GM13976 (cell line): Measurements from ENCODE around the gene SPATS2L.

Experiments used
- DNase-seq: peaks from one replicate; pipeline ENCODE4 v3.0.0; 2012; ENCODE audit warnings: low spot score
- in situ Hi-C: fragments of 300-500 bp; cut with MboI; formaldehyde crosslinking; loops from one replicate; pipeline ENCODE4 v1.12.0; 2022; ENCODE audit warnings: low sequenced_read_pairs, mixed read lengths, inconsistent platforms; ENCODE audit not compliant: unreplicated experiment
- TF ChIP-seq, protein P1 (sequence below): IDR thresholded peaks from 2 replicates; pipeline ENCODE4 v1.5.1; 2012; ENCODE audit warnings: borderline replicate concordance, mild to moderate bottlenecking; ENCODE audit not compliant: insufficient read depth; ENCODE audit errors: extremely low read depth, missing control alignments, control extremely low read depth

Gene SPATS2L

DNA sequence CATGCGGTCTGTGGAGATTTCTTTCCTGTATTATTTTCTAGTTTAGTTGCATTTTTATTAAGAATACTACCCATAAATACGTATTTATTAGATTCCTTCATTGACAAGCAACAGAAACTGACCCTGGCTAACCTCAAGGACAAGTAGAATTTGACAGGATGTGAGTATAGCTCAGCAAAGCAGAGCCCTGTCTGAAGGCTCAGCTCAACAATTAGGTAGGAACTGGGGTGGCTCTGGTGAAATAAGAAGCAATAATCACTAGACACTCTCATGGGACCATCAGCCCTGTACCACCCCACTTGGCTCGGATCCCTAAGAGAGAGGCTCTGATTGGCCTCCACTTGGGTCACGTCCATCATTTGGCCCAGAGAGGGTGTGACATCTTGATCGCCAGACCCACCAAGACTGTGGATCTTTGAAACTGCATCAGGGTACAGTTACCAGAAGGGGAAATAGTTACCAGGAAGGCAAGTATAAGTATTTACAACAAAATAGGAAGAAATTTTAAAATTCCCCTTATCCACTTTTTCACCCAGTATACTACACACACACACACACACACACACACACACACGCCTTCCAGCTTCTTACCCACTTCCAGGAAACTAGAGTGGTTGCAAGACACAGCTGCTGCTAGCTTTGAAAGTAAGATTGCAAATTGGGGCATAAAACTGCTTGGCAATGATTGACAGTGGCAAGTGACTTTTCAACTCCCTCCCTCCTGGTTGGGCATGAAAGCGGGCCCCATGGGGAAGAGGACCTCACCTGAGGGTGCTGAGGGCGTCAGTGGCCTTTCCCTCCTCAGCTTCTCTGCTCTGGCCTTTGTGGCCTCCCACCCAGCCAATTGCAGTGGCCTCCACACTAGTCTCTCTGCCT lies 161.6 kb downstream of the SPATS2L start:
- in situ Hi-C loops, result no loop called here
- DNase-seq, result no peak
- TF ChIP-seq, protein P1, sequence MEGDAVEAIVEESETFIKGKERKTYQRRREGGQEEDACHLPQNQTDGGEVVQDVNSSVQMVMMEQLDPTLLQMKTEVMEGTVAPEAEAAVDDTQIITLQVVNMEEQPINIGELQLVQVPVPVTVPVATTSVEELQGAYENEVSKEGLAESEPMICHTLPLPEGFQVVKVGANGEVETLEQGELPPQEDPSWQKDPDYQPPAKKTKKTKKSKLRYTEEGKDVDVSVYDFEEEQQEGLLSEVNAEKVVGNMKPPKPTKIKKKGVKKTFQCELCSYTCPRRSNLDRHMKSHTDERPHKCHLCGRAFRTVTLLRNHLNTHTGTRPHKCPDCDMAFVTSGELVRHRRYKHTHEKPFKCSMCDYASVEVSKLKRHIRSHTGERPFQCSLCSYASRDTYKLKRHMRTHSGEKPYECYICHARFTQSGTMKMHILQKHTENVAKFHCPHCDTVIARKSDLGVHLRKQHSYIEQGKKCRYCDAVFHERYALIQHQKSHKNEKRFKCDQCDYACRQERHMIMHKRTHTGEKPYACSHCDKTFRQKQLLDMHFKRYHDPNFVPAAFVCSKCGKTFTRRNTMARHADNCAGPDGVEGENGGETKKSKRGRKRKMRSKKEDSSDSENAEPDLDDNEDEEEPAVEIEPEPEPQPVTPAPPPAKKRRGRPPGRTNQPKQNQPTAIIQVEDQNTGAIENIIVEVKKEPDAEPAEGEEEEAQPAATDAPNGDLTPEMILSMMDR, result no peak

DNA sequence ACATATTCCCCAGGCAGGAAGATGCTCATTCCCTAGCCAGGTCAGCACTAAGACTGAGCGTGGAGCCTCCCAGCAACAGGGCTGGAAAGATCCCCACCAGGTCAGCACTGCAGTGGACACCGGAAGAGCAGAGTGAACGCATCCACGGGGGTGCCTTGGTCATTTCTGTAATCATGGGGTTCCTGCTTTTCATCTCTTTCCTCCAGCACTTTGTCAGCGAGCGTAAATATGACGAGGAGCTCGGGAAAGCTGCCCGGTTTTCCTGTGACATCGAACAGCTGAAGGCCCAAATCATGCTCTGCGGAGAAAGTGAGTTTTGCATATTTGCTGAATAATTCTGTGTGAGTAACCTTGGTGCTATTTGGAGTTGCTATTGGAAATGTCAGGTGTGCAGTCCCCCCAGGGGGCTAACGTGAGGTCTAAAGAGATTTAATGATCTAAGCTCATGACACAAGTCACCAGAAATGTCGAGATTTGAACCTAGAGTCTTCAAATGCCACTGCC lies 163.3 kb downstream of the SPATS2L start:
- TF ChIP-seq, protein P1, result no peak
- DNase-seq, result no peak
- in situ Hi-C loops, result loop anchor here (5.0 kb wide), 1 partner anchor 482 kb away; no protein-coding TSS in a partner anchor

DNA sequence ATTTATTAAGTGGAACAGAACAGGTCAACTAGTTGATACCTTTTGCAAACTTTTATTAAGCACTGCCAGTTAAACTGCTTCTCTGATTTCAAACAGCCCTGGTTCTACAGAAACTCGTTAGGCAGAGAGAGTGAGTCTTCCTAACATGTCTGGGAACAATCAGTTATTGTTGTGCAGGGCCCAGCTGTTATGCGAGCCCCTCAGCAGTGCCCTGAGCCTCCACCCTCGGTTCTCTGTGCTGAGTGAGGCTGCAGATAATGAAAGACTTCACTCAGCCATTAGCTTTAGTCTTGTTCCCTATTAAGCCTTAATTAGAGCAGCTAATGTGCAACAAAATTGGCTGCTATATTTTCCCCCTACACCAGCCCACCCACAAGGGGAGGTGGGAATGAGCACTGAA lies 163.7 kb downstream of the SPATS2L start:
- in situ Hi-C loops, result loop anchor here (5.0 kb wide), 1 partner anchor 483 kb away; no protein-coding TSS in a partner anchor

DNA sequence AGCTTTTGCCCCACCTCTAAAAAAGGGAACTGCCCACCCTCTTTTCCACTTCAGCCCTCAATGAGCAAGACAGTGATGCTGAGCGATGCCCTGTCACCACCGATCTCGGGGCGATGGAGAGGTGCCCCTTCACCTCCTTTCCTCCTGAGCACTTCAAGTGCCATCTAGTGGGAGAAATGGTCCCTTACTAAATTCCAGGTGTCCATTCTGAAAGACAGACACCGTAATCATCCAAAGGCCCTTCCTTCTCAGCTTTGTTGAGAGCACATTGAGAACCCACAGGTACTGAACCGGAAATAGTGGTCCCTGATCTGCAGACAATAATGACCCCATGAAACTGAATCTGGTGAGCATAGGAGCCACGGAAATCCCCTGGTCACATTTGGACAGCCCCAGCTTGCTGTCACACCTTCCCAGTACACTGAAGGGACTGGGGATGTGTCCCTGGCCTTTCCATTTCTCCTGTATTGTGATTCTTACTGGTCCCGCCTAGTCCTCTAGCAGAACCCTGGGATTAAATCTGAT lies 164.9 kb downstream of the SPATS2L start:
- peak; percentile 76 for DNase-seq

More for the DNA sequence above, 163.7 kb downstream of the SPATS2L start:
- no peak for DNase-seq
- TF ChIP-seq, protein P1, result no peak

DNA sequence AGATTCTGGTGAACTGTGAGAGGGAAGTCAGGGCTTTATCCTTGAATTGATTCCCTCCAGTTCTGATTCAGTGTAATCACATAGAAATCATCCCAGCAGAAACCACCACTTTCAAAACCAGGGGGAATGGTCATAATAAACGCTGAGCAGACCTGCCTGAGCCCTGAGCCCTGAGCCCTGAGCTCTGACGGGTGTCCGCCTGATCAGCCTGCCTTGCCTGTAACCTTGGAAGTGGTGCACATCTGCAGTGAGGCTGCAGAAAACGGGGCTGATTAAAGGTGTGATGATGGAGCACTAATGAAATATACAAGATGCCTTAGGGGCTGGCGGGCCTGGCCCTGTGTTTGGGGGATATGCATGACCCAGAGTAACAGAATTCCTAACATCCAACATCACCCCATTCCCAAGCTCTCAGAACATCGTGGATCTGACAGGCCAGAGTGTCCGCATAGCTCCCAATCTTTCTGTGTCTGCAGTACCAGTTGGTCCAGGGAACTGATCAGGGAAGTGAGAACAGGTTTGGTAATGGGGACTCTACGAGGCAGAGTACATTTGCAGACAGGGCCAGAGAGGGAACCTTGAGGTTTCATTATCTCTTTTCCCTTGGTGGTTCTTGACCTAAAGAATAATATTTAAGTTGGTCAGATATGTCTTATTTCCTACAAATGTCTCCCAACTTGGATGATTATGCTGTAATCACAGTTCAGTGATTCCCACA lies 165.6 kb downstream of the SPATS2L start:
- DNase-seq, result peak; percentile 54
- in situ Hi-C loops, result loop anchor here (5.0 kb wide), 1 partner anchor 485 kb away; no protein-coding TSS in a partner anchor
- TF ChIP-seq, protein P1, result no peak

More for the DNA sequence above, 164.9 kb downstream of the SPATS2L start:
- in situ Hi-C loops, result loop anchor here (5.0 kb wide), 1 partner anchor 484 kb away; no protein-coding TSS in a partner anchor
- TF ChIP-seq, protein P1, result peak; percentile 25
